Measurements from ENCODE around the gene NID2. TPM values are rescaled to one million over a fixed set of nuclear protein-coding genes. Genes with fewer than 3 reads are reported as not detected.

The NID2 gene
- total RNA-seq, 2 donors from 2014 or later, result 0.19 to 0.24 TPM

- Mint-ChIP-seq H3K27ac (peak overlapping the region; percentile 69), H3K4me1 (ENCODE audit: low read depth) (peaks cover 29% of the 10 kb centered on the region), H3K36me3 (ENCODE audit: insufficient read depth in 2 of 2) (no peaks in the 10 kb centered on the region), H3K9me3 (no peaks in the 10 kb centered on the region), H3K27me3 (ENCODE audit: low read depth) (no peaks in the 10 kb centered on the region), H3K4me3 (peak overlapping the region in 1 of 2 donors; percentile 44)
- ATAC-seq (replicated peaks in 1 of 2) (peak in 1 of 2 donors; percentile 35), DNase-seq (no peak)
Measured at GRCh38 chr14:52044791-52045522, 23.9 kb downstream of the NID2 start.

DNA sequence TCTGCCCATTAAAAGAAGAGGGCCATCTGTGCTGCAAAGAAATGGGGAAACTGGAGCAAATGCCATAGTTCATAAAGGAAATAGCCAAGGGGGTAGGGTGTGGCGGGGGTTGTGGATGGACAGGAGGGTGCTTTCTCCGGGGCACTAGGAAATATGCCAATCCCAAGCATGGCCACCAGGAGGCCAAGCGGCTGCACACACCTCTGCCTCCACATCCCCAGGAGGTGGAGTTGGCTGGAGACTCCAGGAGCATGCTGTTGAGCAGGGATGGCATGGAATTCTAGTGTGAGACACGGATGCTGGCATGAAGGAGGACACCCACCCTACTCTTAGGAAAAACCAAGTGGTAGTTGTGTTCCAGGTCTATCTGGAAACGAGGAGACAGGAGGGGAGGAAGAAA lies 25.2 kb downstream of the NID2 start:
- H3K4me3 Mint-ChIP-seq, result no peak overlapping the region
- ATAC-seq (replicated peaks in 1 of 2), result no peak
- H3K9me3 Mint-ChIP-seq, result no peaks in the 10 kb centered on the region
- no peak overlapping the region for H3K27ac Mint-ChIP-seq
- H3K27me3 Mint-ChIP-seq (ENCODE audit: low read depth), result peaks cover under 1% of the 10 kb centered on the region
- peaks cover 29% of the 10 kb centered on the region for H3K4me1 Mint-ChIP-seq (ENCODE audit: low read depth)
- H3K36me3 Mint-ChIP-seq (ENCODE audit: insufficient read depth in 2 of 2), result no peaks in the 10 kb centered on the region
- peak; percentile 35 to 37 for DNase-seq

DNA sequence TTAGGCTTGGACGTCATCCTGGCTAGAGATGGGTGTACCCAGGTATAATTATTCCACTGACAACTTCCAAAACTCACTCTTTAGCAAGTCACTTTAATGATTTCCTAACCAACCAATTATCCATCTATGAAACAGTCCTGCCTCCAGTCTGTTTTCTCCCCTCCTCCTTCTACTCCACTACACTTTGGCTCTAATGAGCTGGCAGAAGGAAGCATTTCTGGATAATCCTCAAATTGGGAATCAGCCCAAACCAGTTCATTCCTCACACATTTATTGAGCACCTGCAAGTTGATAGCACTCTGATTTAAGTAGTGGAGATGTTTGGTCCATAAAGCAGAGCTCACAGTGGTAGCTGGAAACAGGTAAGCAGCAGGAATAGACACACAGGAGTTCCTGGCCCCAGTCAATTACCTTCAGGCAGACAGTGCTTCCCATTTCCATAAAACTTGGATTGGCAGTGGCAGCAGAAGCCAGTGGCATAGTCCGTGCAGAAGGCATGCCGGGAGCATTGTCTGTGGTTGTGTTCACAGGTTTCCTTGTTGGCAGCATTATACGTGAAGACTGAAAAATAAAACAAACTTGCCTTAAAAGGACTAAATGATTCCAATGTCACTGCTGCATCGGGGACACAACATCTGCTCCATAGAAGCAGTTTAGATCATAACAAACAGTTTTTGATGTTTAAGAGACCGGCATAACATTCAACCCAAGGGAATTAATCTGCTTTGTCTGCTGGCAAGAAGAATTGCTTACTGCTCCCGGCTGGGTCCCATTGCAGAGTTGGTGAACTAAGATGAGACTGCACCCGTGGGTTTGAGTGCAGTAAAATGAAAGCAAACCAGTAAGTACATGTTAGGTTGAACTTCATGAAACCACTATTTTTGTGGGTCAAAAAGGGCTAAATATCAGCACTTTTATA lies 26.2 kb downstream of the NID2 start:
- ATAC-seq (replicated peaks in 1 of 2) (no peak), DNase-seq (no peak)
- Mint-ChIP-seq H3K9me3 (no peaks in the 10 kb centered on the region), H3K27ac (no peak overlapping the region), H3K4me3 (no peak overlapping the region), H3K4me1 (ENCODE audit: low read depth) (peaks cover 29% of the 10 kb centered on the region), H3K27me3 (ENCODE audit: low read depth) (peaks cover 10% of the 10 kb centered on the region), H3K36me3 (ENCODE audit: insufficient read depth in 2 of 2) (no peaks in the 10 kb centered on the region)

DNA sequence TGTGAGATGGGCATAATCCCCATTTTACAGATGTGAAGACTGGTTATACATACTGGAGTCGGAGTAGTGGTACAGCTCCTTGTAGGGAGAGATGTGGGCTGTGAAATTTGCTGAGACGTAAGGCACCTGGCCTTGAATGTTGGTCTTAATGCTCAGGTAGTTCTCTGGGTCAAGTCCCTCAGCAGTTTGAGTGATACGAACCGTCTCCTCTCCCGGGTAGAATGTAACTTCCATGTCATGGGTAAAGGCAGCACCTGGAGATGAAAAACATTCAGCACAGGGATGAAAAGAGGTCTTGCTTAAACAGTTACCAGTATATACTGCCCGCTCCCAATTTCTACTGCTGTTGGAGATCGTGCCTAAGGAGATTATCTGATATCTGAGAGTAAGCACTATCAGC lies 28.3 kb downstream of the NID2 start:
- Mint-ChIP-seq H3K4me1 (ENCODE audit: low read depth) (peaks cover 18% of the 10 kb centered on the region), H3K27me3 (ENCODE audit: low read depth) (peaks cover 10% of the 10 kb centered on the region), H3K9me3 (peaks cover 0 to 6% of the 10 kb centered on the region in 2 donors), H3K27ac (no peak overlapping the region), H3K4me3 (no peak overlapping the region), H3K36me3 (ENCODE audit: insufficient read depth in 2 of 2) (peaks cover 0 to 1% of the 10 kb centered on the region in 2 donors)
- no peak for ATAC-seq (replicated peaks in 1 of 2)
- no peak for DNase-seq

DNA sequence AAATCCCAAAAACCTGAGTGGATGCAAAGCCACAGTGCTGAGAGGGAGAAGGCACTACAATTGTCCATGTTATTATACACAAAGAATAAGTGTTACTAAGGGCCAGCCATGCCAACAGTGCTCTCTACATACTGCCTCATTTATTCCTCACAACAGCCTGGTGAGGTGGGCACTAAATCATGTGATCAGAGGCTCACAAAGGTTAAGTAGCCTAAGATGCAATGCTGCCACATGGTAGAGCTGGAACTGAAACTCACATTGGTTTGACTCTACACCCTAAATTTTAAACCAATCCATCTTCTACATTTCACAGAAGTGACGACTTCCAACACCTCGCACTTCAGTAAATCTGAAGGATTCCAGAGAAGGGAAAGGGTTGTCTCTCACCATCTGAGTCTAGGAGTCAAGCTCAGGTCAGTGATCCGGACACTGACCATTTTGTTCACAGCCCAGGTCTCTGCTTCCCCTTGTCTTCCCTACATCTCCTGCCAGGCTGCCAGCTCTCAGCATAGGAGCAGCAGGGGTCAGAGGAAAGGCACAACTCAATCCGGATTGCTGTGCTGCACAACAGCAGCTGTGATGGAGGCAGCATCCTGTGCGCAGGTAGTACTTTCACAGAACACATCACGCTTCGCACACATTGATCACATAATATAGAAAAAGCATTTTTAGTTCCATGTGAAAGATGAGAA lies 29.6 kb downstream of the NID2 start:
- Mint-ChIP-seq H3K27ac (no peak overlapping the region), H3K27me3 (ENCODE audit: low read depth) (peaks cover 15% of the 10 kb centered on the region), H3K9me3 (peaks cover 0 to 6% of the 10 kb centered on the region in 2 donors), H3K4me1 (ENCODE audit: low read depth) (peaks cover 9% of the 10 kb centered on the region), H3K4me3 (no peak overlapping the region), H3K36me3 (ENCODE audit: insufficient read depth in 2 of 2) (peaks cover 0 to 1% of the 10 kb centered on the region in 2 donors)
- DNase-seq (no peak), ATAC-seq (replicated peaks in 1 of 2) (no peak)

- peaks cover 5% of the 10 kb centered on the region for H3K4me1 Mint-ChIP-seq (ENCODE audit: low read depth)
- peaks cover 0 to 6% of the 10 kb centered on the region in 2 donors for H3K9me3 Mint-ChIP-seq
- H3K36me3 Mint-ChIP-seq (ENCODE audit: insufficient read depth in 2 of 2), result peaks cover 0 to 1% of the 10 kb centered on the region in 2 donors
- no peak overlapping the region for H3K27ac Mint-ChIP-seq
- no peak overlapping the region for H3K4me3 Mint-ChIP-seq
- no peak for ATAC-seq (replicated peaks in 1 of 2)
- peaks cover 19% of the 10 kb centered on the region for H3K27me3 Mint-ChIP-seq (ENCODE audit: low read depth)
- DNase-seq, result no peak
Measured at GRCh38 chr14:52033101-52033642, 35.7 kb downstream of the NID2 start.

GRCh38 chr14:52032204-52032801 lies 36.6 kb downstream of the NID2 start:
- peaks cover 0 to 6% of the 10 kb centered on the region in 2 donors for H3K9me3 Mint-ChIP-seq
- H3K36me3 Mint-ChIP-seq (ENCODE audit: insufficient read depth in 2 of 2), result peaks cover 0 to 1% of the 10 kb centered on the region in 2 donors
- H3K27me3 Mint-ChIP-seq (ENCODE audit: low read depth), result peaks cover 16% of the 10 kb centered on the region
- no peak overlapping the region for H3K27ac Mint-ChIP-seq
- ATAC-seq (replicated peaks in 1 of 2), result no peak
- H3K4me1 Mint-ChIP-seq (ENCODE audit: low read depth), result peaks cover 5% of the 10 kb centered on the region
- no peak for DNase-seq
- no peak overlapping the region for H3K4me3 Mint-ChIP-seq

- ATAC-seq (replicated peaks in 1 of 2) (no peak), DNase-seq (no peak)
- peaks cover 16% of the 10 kb centered on the region for H3K27me3 Mint-ChIP-seq (ENCODE audit: low read depth)
- H3K27ac Mint-ChIP-seq, result no peak overlapping the region
- H3K36me3 Mint-ChIP-seq (ENCODE audit: insufficient read depth in 2 of 2), result peaks cover 0 to 1% of the 10 kb centered on the region in 2 donors
- no peak overlapping the region for H3K4me3 Mint-ChIP-seq
- peaks cover 4% of the 10 kb centered on the region for H3K4me1 Mint-ChIP-seq (ENCODE audit: low read depth)
- peaks cover 0 to 5% of the 10 kb centered on the region in 2 donors for H3K9me3 Mint-ChIP-seq
Measured at GRCh38 chr14:52031781-52032180, 37.1 kb downstream of the NID2 start.

DNA sequence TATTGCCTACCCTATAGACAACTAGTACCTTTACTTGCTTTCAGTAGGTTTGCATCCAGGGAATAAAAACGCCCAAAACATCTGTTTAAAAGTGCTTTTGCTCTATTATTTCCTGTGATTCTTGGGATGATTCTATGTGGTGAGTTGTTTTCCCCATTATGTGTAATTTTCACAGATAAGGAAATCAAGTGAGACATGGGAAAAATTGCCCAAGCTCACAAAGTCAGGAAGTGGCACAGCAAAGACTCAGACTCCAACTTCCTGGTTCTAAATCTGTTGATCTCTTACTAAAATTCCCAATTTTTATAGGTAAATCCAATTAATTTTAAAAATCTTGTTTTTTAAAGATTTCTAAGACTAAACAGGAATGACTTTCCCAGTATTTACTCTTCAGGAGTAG lies 39.0 kb downstream of the NID2 start:
- Mint-ChIP-seq H3K4me3 (no peak overlapping the region), H3K36me3 (ENCODE audit: insufficient read depth in 2 of 2) (no peaks in the 10 kb centered on the region), H3K9me3 (no peaks in the 10 kb centered on the region), H3K4me1 (ENCODE audit: low read depth) (peaks cover 11% of the 10 kb centered on the region), H3K27ac (no peak overlapping the region), H3K27me3 (ENCODE audit: low read depth) (peaks cover 10% of the 10 kb centered on the region)
- ATAC-seq (replicated peaks in 1 of 2) (no peak), DNase-seq (no peak)

- H3K4me3 Mint-ChIP-seq, result no peak overlapping the region
- peaks cover 0 to 2% of the 10 kb centered on the region in 2 donors for H3K36me3 Mint-ChIP-seq (ENCODE audit: insufficient read depth in 2 of 2)
- H3K9me3 Mint-ChIP-seq, result peaks cover 0 to 3% of the 10 kb centered on the region in 2 donors
Measured at GRCh38 chr14:52026901-52027300, 42.0 kb downstream of the NID2 start.

DNA sequence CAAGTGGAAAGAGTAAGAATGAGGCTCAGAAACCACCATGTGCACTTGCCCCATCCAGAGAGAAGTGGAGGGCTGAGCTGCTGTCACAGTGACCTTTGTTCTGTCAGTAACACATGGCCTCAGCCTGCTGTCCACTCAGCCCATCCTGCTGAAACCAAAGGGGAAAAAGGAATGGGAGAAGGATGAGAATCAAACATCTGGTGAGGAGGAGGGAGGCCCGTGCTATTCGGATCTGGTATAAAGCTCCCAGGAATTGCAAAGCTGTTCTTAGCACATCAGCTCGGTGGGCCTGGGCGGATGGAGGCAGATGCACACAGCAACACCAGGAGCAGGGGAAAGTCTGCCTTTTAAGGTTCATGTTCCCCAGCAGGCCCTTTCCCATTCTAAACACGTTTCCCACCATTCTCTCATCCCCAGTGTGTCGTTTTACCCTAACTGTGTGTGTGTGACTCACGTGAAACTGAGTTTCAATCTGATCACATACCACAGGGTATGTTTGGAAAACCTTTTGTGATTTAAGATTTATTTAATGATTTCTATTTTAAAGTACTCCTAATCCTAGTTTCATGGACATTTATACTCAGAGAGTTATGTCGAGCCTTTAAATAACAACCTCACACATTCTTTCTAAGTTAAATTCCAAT lies 42.7 kb downstream of the NID2 start:
- peaks cover 34% of the 10 kb centered on the region for H3K4me1 Mint-ChIP-seq (ENCODE audit: low read depth)
- no peak overlapping the region for H3K4me3 Mint-ChIP-seq
- ATAC-seq (replicated peaks in 1 of 2), result no peak
- H3K9me3 Mint-ChIP-seq, result peaks cover 0 to 3% of the 10 kb centered on the region in 2 donors
- no peak for DNase-seq
- H3K36me3 Mint-ChIP-seq (ENCODE audit: insufficient read depth in 2 of 2), result peaks cover 0 to 2% of the 10 kb centered on the region in 2 donors
- H3K27me3 Mint-ChIP-seq (ENCODE audit: low read depth), result peaks cover 5% of the 10 kb centered on the region
- H3K27ac Mint-ChIP-seq, result no peak overlapping the region

More at GRCh38 chr14:52026901-52027300, 42.0 kb downstream of the NID2 start:
- no peak for ATAC-seq (replicated peaks in 1 of 2)
- Mint-ChIP-seq H3K4me1 (ENCODE audit: low read depth) (peaks cover 26% of the 10 kb centered on the region), H3K27ac (no peak overlapping the region), H3K27me3 (ENCODE audit: low read depth) (peaks cover 5% of the 10 kb centered on the region)
- no peak for DNase-seq

DNA sequence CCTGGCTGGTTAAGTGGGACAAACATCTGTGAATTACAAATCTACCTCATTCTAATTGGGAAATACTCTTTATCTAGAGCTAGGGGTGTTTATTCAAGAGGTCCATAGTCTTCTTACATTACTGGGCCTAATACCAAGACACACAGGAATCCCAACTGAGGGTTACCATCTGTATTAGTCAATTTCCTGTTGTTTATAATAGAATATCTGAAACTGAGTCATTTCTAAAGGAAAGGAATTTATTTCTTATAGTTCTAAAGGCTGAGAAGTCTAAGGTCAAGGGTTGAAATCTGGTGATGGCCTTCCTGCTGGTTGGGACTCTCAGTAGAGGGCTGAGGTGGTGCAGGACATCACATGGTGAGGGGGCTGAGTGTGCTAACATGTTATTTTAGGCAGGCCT lies 43.5 kb downstream of the NID2 start:
- ATAC-seq (replicated peaks in 1 of 2), result no peak
- no peak for DNase-seq
- peaks cover 5% of the 10 kb centered on the region for H3K27me3 Mint-ChIP-seq (ENCODE audit: low read depth)
- H3K27ac Mint-ChIP-seq, result no peak overlapping the region
- H3K9me3 Mint-ChIP-seq, result peaks cover 0 to 3% of the 10 kb centered on the region in 2 donors
- peaks cover 42% of the 10 kb centered on the region for H3K4me1 Mint-ChIP-seq (ENCODE audit: low read depth)
- no peak overlapping the region for H3K4me3 Mint-ChIP-seq
- peaks cover 0 to 2% of the 10 kb centered on the region in 2 donors for H3K36me3 Mint-ChIP-seq (ENCODE audit: insufficient read depth in 2 of 2)
